ENCODE results near the gene IFNAR1. TPM values are rescaled to one million over a fixed set of nuclear protein-coding genes. Genes with fewer than 3 reads are reported as not detected.

IFNAR1 gene
- total and polyA plus RNA-seq, 2 of the 4 experiments (the other 2 are of a cell fraction), result 7.8 to 9.9 TPM

DNA sequence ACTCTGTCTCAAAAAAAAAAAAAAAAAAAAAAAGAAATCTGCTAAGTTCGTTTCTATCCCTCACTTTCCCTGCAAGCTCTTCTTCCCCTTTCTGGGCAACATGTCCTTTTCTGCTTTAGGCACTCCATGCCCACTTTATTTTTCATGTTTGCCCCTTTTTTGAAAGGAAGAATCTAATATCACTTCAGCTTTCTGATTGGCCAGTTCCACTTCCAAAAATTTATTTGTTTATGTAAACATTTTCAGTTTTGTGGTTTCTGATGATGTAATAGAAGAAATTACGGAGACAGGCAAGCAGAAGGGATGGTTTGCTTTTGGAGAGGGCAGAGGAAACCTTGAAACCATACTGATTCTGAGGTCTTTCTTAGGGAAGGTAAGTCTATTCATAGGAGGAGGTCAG lies 15.1 kb downstream of the IFNAR1 start:
- H2BK5ac ChIP-seq (ENCODE audit: low read depth, low read length, poor library complexity, severe bottlenecking), result no peak overlapping the region
- no peaks in the 10 kb centered on the region for H3K27me3 ChIP-seq (ENCODE audit: control insufficient read depth, insufficient read depth, low read length)
- intact Hi-C loops (cut with micrococcal nuclease), result loop anchor here (1.0 to 10.0 kb wide), 3 partner anchors 32 to 65 kb away; partner anchors contain the start of gene IFNGR2
- H4K20me1 ChIP-seq (ENCODE audit: insufficient read depth, low read length), result peaks cover 3% of the 10 kb centered on the region
- H3K79me1 ChIP-seq (ENCODE audit: low read depth in 1 of 2, low read length in 2 of 2), result peaks cover 1 to 10% of the 10 kb centered on the region in 2 experiments
- WGBS, 2 experiments (ENCODE audit: extremely low coverage in 2 of 2, insufficient read length in 1 of 2), result no CpG with 5 or more reads among the region's 2 CpGs
- no peak overlapping the region for H3K56ac ChIP-seq (ENCODE audit: extremely low read depth, insufficient read depth, low read length)
- no TSS peak for BruUV-seq (replicated peaks)
- H3K14ac ChIP-seq (replicated peaks; ENCODE audit: low read depth, low read length), result no peak overlapping the region
- dilution Hi-C loops (cut with HindIII; ENCODE audit: low sequenced_read_pairs, unreplicated experiment), result no loop called here
- no peak overlapping the region for H3K4ac ChIP-seq (ENCODE audit: low read depth, low read length)
- no peak overlapping the region for H2AK9ac ChIP-seq (replicated peaks; ENCODE audit: low read depth, low read length, poor library complexity)
- TF ChIP-seq POLR2A (IDR thresholded peaks at IDR 0.05; ENCODE audit: low read depth, low read length) (no peak), CEBPB (IDR thresholded peaks at IDR 0.05; ENCODE audit: low read depth, low read length) (peak; percentile 36; the same call in 1 of the 2 replicates)
- H4K5ac ChIP-seq (ENCODE audit: low read depth, low read length), result no peak overlapping the region
- H2AK5ac ChIP-seq (ENCODE audit: low read depth, low read length), result no peak overlapping the region
- H2AFZ ChIP-seq (replicated peaks; ENCODE audit: low read length, poor library complexity), result no peak overlapping the region
- H3K4me1 ChIP-seq (ENCODE audit: control insufficient read depth, insufficient read depth, low read length), result peaks cover 6% of the 10 kb centered on the region
- H2BK20ac ChIP-seq (ENCODE audit: low read depth, low read length), result no peak overlapping the region
- H4K8ac ChIP-seq (ENCODE audit: low read depth in 2 of 2, low read length in 2 of 2), result no peak overlapping the region
- no peak overlapping the region for H4K91ac ChIP-seq (ENCODE audit: insufficient read depth, low read depth, low read length)
- ATAC-seq (ENCODE audit: low read depth), result no peak
- H3K4me2 ChIP-seq (ENCODE audit: low read depth, low read length), result no peak overlapping the region
- no peak overlapping the region for H3K27ac ChIP-seq (ENCODE audit: insufficient read depth, low read length)
- H3K9me3 ChIP-seq (ENCODE audit: control insufficient read depth, insufficient read depth, low read length), result no peaks in the 10 kb centered on the region
- no peak overlapping the region for H3K9ac ChIP-seq (ENCODE audit: low read depth, low read length)
- H3K18ac ChIP-seq (ENCODE audit: low read depth, low read length), result no peak overlapping the region
- no peak overlapping the region for H3K23ac ChIP-seq (ENCODE audit: low read depth, low read length)
- ChIA-PET CTCF (interaction anchor here (1.2 kb wide), 1 partner anchor 22 kb away, joined by 3 read pairs; no protein-coding TSS in a partner anchor), POLR2A (ENCODE audit: unreplicated experiment) (no interaction called here)
- in situ Hi-C loops (cut with MboI; ENCODE audit: low sequenced_read_pairs), result no loop called here
- peaks cover 5% of the 10 kb centered on the region for H3K36me3 ChIP-seq (ENCODE audit: control insufficient read depth, insufficient read depth, low read length)
- peak; percentile 12 for DNase-seq
- no peak overlapping the region for H2BK120ac ChIP-seq (ENCODE audit: low read depth, low read length)
- peaks cover 4% of the 10 kb centered on the region; the same call in 1 of the 2 replicates for H3K9me1 ChIP-seq (ENCODE audit: insufficient read depth, low read length)
- H3K4me3 ChIP-seq (ENCODE audit: insufficient read depth, low read depth, low read length), result no peak overlapping the region
- H2BK15ac ChIP-seq (ENCODE audit: low read depth, low read length), result no peak overlapping the region

Measured in IMR-90 (cell line).